A549 treated with RU486 at 1 μM for 4 hours (cell line): Measurements from ENCODE around the gene RFLNA. TPM values are rescaled to one million over a fixed set of nuclear protein-coding genes. Genes with fewer than 3 reads are reported as not detected.

Source experiments
- total RNA-seq: library from RNA; stranded (reverse); fragments of 200-300 nt; extraction: Qiagen RNA extraction; gene quantifications from 5 replicates; pipeline ENCODE4 v1.2.3, GENCODE V29; 2022; ENCODE audit warnings: low read depth

RFLNA gene, protein sequence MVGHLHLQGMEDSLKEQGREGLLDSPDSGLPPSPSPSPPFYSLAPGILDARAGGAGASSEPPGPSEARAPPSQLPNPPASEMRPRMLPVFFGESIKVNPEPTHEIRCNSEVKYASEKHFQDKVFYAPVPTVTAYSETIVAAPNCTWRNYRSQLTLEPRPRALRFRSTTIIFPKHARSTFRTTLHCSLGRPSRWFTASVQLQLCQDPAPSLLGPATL
- 0.06 to 0.08 TPM in 2 of 5 replicates, not detected in the others for total RNA-seq

DNA sequence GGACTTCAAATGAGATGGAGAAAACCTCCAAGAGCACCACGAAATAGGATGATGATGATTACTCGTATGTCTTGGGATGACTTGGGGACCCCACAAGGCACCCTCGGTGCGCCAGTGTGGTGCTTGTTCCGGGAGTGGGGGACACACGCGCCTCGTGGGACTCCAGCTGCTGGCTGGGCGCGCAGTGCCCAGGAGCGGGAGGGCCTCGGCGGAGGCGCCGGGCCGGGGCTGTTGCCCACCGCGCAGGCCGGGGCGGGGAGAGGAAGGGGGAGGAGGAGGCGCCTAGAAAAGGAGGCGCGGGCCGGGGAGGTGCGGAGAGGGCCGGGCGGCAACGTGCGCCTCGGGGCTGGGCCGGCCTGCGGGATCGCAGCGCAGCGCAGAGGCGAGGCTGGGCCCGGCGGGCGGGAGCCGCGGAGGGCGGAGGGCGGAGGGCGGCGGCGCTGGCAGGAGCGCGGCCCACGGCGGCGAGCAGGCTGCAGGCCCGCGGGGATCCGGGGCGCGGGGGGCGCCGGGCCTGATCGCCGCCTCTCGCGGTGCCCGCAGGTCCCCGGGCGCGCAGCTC is at the start of gene RFLNA:
TSS of gene RFLNA (plus strand) at position 314 of the 562 bp plus-strand sequence. CDS start 337 bp downstream, outside the sequence.

